Thyroid gland (tissue), 4 donors: ENCODE measurements around the gene URAD. TPM values are rescaled to one million over a fixed set of nuclear protein-coding genes. Genes with fewer than 3 reads are reported as not detected.
"Not testable (repeated sequence)": the region's sequence is repeated elsewhere in the genome, so short reads cannot be mapped to it uniquely, and the experiment has no call there.

Source experiments
- DNase-seq, 2 donors: peaks; one replicate each; pipeline ENCODE4 v3.0.0-alpha.2; 2019
- H3K27ac ChIP-seq, 3 donors: fragments of 200-600 bp; sonication (generic); 1 replicate in 2 of 3; 2 replicates in 1 of 3; pipeline ENCODE4 v1.5.1; 2016 to 2019; ENCODE audit warnings: mild to moderate bottlenecking in 1 of 3, moderate library complexity in 1 of 3
- H3K27me3 ChIP-seq: fragments of 200-600 bp; sonication (generic); one replicate; pipeline ENCODE4 v1.5.1; 2019
- H3K36me3 ChIP-seq, 2 donors: fragments of 200-600 bp; sonication (generic); one replicate each; pipeline ENCODE4 v1.5.1; 2016 to 2019
- H3K4me1 ChIP-seq, 2 donors: fragments of 200-600 bp; sonication (generic); one replicate each; pipeline ENCODE4 v1.5.1; 2017 to 2019
- H3K4me3 ChIP-seq, 3 donors: fragments of 200-600 bp; sonication (generic); replicated peaks in 1 of 3; 1 replicate in 2 of 3; 2 replicates in 1 of 3; pipeline ENCODE4 v1.5.1; 2016; ENCODE audit warnings: mild to moderate bottlenecking in 1 of 3
- H3K9me3 ChIP-seq: fragments of 200-600 bp; sonication (generic); one replicate; pipeline ENCODE4 v1.5.1; 2017
- POLR2A ChIP-seq, 2 donors: fragments of 450-650 bp; IDR thresholded peaks; one replicate each; pipeline ENCODE4 v1.6.1; 2017; ENCODE audit warnings: antibody characterized with exemption in 2 of 2, mild to moderate bottlenecking in 2 of 2, moderate library complexity in 1 of 2
- WGBS, 2 donors: methylation state at CpG; one replicate each; pipeline ENCODE4 v1.1.5; 2017; 5-methylcytosine and 5-hydroxymethylcytosine counted together
- intact Hi-C: fragments of 100-400 bp; cut with DNase I; formaldehyde crosslinking; loops from one replicate; pipeline ENCODE4 v1.15.1; 2023
- total RNA-seq, 4 donors: library from RNA; depleted of rRNA; stranded (reverse); fragments of >200 nt; gene quantifications; one replicate each; pipeline ENCODE4 v1.2.3, GENCODE V29; 2016
- TF ChIP-seq, protein P1 (sequence below), 6 experiments: fragments of 200-600 bp in 3 of 6; fragments of 450-650 bp in 3 of 6; sonication (generic) in 3 of 6; IDR thresholded peaks; one replicate each; pipeline ENCODE4 v1.5.1; 2016 to 2019; ENCODE audit warnings: antibody characterized with exemption in 6 of 6, mild to moderate bottlenecking in 2 of 6, inconsistent platforms in 1 of 6, moderate library complexity in 1 of 6

Gene URAD, protein sequence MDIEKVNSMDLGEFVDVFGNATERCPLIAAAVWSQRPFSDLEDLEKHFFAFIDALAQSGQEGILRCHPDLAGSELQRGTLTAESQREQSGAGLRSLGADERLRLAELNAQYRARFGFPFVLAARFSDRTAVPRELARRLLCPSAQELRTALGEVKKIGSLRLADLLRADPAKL
- not detected for total RNA-seq

DNA sequence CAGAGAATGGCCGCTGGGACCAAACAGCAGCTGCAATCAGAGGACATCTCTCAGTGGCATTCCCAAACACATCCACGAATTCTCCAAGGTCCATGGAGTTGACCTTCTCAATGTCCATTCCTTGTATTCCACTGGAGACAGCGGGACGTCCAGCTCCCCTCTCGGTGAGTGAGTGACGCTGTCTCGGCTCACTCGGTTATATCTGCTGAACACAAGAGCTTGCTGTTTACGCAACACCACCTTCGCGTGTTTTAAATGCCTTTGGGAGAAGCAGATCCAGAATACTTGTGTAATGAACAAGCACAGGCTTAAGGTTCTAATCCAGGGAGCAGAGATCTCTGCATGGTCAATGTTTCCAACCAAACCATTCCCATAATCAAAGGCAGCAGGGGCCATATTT lies at the start of gene URAD:
Gene URAD, minus strand, starts transcription at position 174 of the 400 bp plus-strand sequence. Its CDS starts 56 bp downstream, at position 118.
- H3K27ac ChIP-seq = no peak within 1 kb of the TSS
- peaks cover 2% of the 10 kb centered on the region for H3K27me3 ChIP-seq
- TF ChIP-seq, protein P1, sequence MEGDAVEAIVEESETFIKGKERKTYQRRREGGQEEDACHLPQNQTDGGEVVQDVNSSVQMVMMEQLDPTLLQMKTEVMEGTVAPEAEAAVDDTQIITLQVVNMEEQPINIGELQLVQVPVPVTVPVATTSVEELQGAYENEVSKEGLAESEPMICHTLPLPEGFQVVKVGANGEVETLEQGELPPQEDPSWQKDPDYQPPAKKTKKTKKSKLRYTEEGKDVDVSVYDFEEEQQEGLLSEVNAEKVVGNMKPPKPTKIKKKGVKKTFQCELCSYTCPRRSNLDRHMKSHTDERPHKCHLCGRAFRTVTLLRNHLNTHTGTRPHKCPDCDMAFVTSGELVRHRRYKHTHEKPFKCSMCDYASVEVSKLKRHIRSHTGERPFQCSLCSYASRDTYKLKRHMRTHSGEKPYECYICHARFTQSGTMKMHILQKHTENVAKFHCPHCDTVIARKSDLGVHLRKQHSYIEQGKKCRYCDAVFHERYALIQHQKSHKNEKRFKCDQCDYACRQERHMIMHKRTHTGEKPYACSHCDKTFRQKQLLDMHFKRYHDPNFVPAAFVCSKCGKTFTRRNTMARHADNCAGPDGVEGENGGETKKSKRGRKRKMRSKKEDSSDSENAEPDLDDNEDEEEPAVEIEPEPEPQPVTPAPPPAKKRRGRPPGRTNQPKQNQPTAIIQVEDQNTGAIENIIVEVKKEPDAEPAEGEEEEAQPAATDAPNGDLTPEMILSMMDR (IDR thresholded peaks at IDR 0.05) = no peak
- TF ChIP-seq POLR2A (IDR thresholded peaks at IDR 0.05) = no peak
- DNase-seq = peak; percentile 7 to 9
- WGBS, 2 donors = 48 to 59% methylated on average over 11 of the region's 11 CpGs
- H3K4me1 ChIP-seq = no peaks in the 10 kb centered on the region
- peaks cover 4% of the 10 kb centered on the region for H3K9me3 ChIP-seq
- intact Hi-C loops = loop anchor here (10.0 kb wide), 1 partner anchor 1004 kb away; no protein-coding TSS in a partner anchor
- no peak within 1 kb of the TSS for H3K4me3 ChIP-seq
- H3K36me3 ChIP-seq = no peaks in the 10 kb centered on the region

DNA sequence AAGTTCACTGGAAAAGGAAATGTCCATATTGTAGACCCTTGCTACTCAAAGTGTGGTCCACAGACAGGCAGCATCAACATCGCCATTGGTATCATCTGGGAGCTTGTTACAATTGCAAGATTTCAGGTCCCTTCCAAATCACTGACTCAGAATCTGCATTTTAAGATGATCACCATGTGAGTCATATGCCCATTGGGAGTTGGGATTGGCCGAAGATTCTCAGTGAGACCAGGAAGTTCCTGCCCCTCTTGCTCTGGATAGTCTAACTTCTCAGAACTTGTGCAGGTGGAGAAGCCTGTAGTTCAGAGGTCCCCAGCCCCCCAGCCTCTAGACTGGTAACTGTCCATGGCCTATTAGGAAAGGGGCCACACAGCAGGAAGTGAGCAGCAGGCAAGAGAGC lies 48.9 kb upstream of the URAD start:
- H3K27me3 ChIP-seq = no peaks in the 10 kb centered on the region
- no peak overlapping the region for H3K4me3 ChIP-seq
- H3K36me3 ChIP-seq = no peaks in the 10 kb centered on the region
- no peak for TF ChIP-seq POLR2A (IDR thresholded peaks at IDR 0.05)
- TF ChIP-seq, protein P1 (IDR thresholded peaks at IDR 0.05) = no peak
- no peaks in the 10 kb centered on the region for H3K4me1 ChIP-seq
- intact Hi-C loops = no loop called here
- no peak overlapping the region for H3K27ac ChIP-seq
- no peak for DNase-seq
- 84 to 87% methylated on average over 2 of the region's 2 CpGs for WGBS, 2 donors
- H3K9me3 ChIP-seq = no peaks in the 10 kb centered on the region

DNA sequence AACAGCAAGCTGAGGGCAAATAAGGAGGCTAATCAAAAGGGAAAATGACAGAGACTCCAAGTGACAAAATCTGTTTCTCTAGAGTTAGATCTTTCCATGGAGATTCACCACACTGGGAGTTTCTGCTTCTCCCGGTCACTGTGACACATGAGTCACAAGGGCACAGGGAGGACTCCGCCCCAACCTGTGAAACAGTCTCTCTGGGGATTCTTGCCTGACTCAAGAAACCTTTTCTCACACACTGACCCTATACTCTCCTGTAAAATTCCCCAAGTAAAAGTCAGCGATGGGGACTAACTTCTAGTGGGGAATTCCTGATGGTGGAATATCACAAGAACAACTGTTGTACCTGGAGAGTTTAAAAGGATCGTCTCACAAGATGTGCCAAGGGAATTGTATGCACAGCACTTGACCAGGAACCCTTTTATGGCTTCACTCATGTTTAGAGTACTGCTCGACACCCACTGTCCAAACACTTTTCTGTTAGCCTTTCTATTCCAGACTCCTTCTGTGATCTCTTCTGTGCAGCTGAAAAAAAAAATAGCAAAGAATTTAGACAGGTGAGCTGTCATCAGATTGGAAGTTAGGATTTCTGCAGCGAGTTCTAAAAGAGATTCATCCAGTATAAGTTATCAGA lies 46.8 kb upstream of the URAD start:
- Histone ChIP-seq H3K27ac (no peak overlapping the region), H3K9me3 (no peaks in the 10 kb centered on the region), H3K36me3 (no peaks in the 10 kb centered on the region), H3K27me3 (no peaks in the 10 kb centered on the region), H3K4me3 (no peak overlapping the region), H3K4me1 (no peaks in the 10 kb centered on the region)
- intact Hi-C loops = no loop called here
- TF ChIP-seq, protein P1 (IDR thresholded peaks at IDR 0.05) = no peak
- TF ChIP-seq POLR2A (IDR thresholded peaks at IDR 0.05) = no peak
- DNase-seq = no peak
- WGBS, 2 donors = 32 to 35% methylated on average over 6 of the region's 6 CpGs

DNA sequence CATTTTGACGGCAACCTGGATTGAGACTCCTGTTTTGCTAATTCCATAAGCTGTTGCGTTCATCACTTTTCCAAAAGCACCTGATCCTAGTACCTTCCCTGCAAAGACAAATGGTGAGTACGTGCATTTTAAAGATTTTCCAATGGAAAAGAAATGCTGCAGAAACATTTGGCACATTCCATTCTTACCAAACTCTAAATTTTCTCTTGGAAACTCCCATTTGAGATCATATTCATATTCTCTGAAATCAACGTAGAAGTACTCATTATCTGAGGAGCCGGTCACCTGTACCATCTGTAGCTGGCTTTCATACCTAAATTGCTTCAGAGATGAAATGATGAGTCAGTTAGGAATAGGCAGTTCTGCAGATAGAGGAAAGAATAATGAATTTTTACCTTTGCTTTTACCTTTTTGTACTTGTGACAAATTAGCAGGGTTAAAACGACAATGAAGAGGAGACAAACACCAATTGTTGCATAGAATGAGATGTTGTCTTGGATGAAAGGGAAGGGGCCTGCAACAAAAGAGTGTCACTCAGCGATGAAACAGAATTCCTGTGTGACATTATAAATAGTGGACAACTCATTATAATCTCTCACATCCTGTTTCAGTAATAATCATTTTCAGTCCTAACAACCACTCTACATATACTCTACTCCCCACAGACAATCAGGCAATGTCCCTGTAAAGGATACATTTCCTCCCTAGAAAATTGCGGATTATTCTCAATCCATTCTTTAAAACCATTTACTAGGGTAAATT lies 45.6 kb upstream of the URAD start:
- H3K9me3 ChIP-seq = no peaks in the 10 kb centered on the region
- H3K27ac ChIP-seq = no peak overlapping the region
- intact Hi-C loops = no loop called here
- WGBS, 2 donors = 89 to 92% methylated on average over 8 of the region's 8 CpGs
- H3K36me3 ChIP-seq = no peaks in the 10 kb centered on the region
- H3K4me3 ChIP-seq = no peak overlapping the region
- H3K27me3 ChIP-seq = no peaks in the 10 kb centered on the region
- no peak for DNase-seq
- H3K4me1 ChIP-seq = no peaks in the 10 kb centered on the region
- no peak for TF ChIP-seq POLR2A (IDR thresholded peaks at IDR 0.05)
- TF ChIP-seq, protein P1 (IDR thresholded peaks at IDR 0.05) = no peak

DNA sequence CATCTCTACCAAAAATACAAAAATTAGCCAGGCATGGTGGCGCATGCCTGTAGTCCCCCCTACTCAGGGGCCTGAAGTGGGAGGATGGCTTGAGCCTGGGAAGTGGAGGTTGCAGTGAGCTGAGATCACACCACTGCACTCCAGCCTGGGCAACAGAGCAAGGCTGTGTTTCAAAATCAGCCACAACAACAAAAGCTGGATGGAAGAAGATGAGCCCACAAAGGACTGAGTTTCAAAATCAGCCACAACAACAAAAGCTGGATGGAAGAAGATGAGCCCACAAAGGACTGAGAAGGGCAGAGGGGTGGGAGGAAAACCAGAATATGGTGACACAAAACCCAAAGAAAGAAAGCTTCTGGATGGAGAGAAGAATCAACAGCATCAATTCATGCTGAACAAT lies 43.9 kb upstream of the URAD start:
- intact Hi-C loops, DNase-seq, H3K4me3 ChIP-seq, H3K36me3 ChIP-seq, H3K4me1 ChIP-seq, H3K9me3 ChIP-seq, H3K27me3 ChIP-seq, H3K27ac ChIP-seq: not testable (repeated sequence)
- 92 to 100% methylated on average over 1 of the region's 1 CpG for WGBS, 2 donors
